Suppressor macrophage (primary cell): Measurements from ENCODE around the gene TGFBR3L.
"Not testable (repeated sequence)": the region's sequence is repeated elsewhere in the genome, so short reads cannot be mapped to it uniquely, and the experiment has no call there.

Experiments used
- DNase-seq, 4 experiments: peaks; one replicate each; pipeline ENCODE4 v3.0.0-alpha.2; 2020 to 2022

TGFBR3L gene

GRCh38 chr19:7917267-7918061, 2.8 kb downstream of the TGFBR3L start:
- DNase-seq = peak; percentile 62 to 85 (median 68)

- not testable (repeated sequence) for DNase-seq
Measured at GRCh38 chr19:7918062-7918614, 3.5 kb downstream of the TGFBR3L start.

DNA sequence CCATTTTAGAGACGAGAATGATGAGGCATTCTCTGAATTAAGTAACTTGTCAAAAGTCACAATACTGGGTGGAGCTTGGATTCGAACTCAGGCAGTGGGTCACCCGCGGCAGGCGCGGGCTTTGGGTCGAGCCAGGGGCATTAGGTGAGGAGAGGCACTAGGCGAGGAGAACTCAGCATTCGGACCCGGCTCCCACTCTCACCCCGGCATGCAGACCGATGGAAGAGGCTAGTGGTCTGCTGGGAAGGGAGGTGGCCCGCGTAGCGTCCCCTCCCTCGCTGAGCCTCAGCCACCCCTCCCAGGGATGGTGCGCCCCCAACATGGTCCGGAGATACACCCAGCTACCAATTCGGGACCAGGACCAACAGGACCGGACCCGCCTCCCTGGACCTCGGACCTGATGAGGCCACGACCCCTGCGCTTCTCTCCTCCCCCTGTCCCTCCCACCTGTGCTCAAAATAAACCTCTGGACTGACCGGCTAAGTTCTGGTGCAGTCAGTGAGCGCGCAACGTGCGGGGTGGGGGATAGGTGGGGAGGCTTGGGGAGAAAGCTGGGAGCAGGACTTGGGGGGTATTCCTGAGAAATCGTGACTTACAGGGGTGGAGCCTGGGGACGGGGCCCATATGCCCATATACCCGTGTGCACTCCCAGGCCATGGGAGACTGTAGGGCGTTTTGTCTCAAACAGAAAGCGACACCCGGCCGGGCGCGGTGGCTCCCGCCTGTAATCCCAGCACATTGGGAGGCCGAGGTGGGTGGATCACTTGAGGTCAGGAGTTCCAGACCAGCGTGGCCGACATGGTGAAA, 4.2 kb downstream of the TGFBR3L start:
- DNase-seq = no peak

DNA sequence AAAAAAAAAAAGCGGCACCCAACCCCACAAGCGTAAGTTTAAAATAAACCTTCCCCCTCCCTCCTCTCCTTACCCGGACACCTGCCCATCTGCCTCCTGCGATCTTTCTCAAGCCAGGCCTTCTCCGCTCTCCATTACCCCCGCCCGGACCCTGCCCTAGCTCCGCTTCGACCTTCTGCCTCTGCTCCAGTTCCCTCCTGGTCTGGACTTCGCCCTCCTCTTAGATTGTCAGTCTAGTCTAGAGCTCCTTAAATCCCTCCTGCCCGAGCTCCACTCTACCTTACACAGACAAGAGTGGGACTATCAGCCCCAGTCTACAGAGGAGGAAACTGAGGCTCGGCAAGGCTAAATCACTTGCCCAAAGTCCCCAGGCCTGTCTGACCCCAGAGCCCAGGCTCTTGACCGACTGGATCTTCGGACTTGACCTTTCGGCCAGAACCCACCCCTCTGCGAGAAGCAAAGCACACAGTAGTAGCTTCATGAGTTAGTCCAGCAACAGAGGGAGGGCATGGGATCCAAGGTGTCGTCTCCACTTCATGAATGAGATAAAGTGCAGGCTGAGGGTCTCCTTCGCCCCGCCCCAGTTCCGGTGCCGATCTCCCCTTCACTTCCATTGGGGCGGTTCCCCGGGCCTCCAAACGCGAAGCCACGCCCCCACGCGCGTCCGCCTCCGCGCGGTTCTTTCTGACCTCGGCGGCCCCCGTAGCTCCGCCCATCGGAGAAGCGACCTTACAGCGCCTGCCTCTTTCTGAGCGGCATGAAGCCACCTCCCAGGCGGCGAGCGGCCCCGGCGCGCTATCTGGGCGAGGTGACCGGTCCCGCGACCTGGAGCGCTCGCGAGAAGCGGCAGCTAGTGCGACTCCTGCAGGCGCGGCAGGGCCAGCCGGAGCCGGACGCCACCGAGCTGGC, 5.2 kb downstream of the TGFBR3L start, which contains the start of gene SNAPC2:
TSS of gene SNAPC2 (plus strand) at position 729 of the 909 bp plus-strand sequence. CDS start at position 758, 29 bp downstream.
- DNase-seq = peak; percentile 95 to 98 (median 98)

- DNase-seq = peak; percentile 96 to 100 (median 99)
Measured at GRCh38 chr19:7920519-7921301, 6.1 kb downstream of the TGFBR3L start.

- no peak for DNase-seq
Measured at GRCh38 chr19:7921302-7921966, 6.8 kb downstream of the TGFBR3L start.

- DNase-seq = no peak
Measured at GRCh38 chr19:7921967-7922835, 7.6 kb downstream of the TGFBR3L start.

- peak in 1 of 4 experiments; percentile 1 for DNase-seq
Measured at GRCh38 chr19:7922836-7923195, 8.2 kb downstream of the TGFBR3L start.

DNA sequence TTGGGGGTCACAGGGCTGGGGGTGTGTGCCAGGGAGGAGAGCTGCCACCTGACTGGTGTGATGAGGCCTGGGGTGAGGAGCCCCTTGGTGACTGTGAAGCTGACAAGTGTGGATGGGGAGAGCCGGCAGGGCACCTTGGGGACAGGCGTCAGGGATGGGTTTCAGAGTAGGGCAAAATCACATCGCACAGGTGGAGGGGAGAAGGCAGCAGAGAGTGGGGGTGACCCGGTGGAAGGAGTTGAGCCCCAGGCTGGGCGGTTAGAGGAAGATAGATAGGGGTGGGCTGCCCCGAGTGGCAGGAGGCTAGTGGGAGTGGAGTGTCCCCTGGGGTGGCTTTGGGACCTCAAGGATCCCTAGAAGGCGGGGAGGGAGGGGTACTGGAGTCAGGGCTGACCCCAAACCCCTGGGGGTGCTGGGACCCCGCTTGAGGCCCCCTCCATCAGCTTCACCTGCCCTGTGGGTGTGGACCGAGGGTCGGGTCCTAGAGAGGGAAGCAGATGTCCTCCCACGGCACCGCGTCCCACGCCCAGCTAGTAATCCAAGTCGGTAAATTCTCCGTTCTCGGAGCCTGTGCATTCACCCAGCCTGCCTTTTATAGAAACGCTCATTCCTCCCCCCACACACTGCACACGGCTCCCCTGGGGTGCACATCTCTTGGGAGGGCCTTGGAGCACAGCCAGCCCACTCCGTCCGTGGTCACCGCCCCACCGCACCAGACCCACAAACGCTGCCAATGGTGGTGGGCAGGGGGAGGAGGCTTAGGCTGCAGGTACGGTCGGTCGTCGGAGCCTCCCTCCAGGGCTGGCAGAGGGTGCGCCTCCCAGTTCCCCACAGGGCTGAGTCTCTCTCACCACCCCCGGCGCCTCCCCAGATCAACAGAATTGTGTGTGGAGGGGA, 8.9 kb downstream of the TGFBR3L start:
- DNase-seq = peak in 1 of 4 experiments; percentile 2

GRCh38 chr19:7924241-7924640, 9.6 kb downstream of the TGFBR3L start:
- DNase-seq = peak in 1 of 4 experiments; percentile 14

- peak in 1 of 4 experiments; percentile 1 for DNase-seq
Measured at GRCh38 chr19:7924651-7925170, 10.1 kb downstream of the TGFBR3L start.

- DNase-seq = peak; percentile 65 to 81 (median 71)
Measured at GRCh38 chr19:7925171-7925851, 10.7 kb downstream of the TGFBR3L start.

DNA sequence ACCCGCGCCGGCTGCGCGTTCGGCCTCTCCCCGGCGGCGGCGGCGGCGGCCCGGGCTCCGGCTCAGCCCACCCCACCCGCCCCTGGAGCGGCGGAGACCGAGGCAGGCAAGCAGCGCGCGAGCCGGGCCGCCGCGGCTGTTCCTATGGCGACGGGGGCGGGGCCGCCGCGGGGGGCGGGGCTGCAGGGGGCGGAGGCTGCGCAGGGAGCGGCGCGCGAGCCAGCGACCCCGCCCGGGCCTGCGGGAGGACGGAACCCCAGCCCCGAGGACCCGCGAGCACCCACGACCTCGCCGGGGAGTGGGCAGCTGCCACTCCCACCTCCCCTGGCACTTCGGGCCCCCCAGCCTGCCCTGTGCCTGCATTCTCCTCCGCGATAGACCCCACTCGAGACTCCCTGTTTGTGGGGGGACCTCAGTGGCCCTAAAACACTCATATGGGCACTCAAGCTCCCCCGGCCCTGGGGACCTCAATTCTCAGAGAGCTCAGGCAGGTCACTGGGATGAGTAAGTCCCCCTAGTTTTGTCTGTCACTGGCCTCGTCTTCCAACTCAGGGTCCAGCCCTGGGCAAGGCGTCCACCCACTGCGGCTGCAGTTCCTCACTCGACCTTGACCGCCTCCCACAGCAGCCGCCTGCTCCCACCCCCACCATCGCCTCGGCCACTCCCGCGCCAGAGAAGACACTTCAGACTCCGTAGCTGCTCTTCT, 11.5 kb downstream of the TGFBR3L start, which contains the start of gene CTXN1:
TSS of gene CTXN1 (minus strand) at position 115 of the 706 bp plus-strand sequence. CDS start 597 bp downstream, outside the sequence.
- peak; percentile 46 to 82 (median 66) for DNase-seq

GRCh38 chr19:7926727-7927604, 12.3 kb downstream of the TGFBR3L start:
- DNase-seq = peak in 1 of 4 experiments; percentile 4

DNA sequence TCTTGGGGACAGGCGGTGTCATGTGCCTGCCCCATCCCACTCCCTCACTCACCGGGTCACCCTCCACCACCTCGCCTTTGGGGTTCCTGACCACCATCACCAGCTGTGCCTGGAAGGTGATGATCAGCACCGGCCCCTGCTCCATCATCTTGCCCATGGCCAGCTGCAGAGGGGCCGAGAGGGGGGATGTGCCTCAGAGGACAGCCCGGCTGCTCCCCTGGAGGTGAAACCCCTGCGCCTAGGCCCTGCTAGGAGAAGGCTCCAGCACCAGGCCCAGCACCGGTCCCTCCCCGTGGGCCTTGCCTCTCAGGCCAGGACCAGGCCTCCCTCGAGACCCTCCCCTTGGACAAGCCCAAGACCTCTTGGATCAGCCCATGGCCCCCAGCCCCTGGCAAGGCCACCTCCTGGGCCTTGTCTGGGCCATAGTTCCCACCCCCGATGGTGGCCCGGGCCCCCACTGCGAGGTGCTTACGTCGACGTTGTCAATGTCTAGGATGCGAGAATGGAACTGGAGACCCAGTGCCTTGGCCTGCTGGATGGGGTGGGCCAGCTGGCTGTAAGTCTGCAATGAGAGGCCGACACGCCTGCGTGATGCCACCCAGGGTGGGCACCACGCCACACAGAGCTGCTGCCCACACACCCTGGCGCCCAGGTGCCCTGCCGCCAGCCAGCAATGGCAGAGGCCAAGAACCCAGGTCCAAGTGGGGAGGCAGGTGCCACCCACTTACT, 13.1 kb downstream of the TGFBR3L start:
- peak in 1 of 4 experiments; percentile 1 for DNase-seq
